T-helper 1 cell treated with Interleukin-12 subunit alpha and Interleukin-12 subunit beta and Interleukin-4 antibody, amounts not matched to agents 30 μg/mL and 1 μg/mL, for 36 hours (primary cell): ENCODE measurements around the gene ARID5B.
A peak's percentile ranks its signal among the peaks of the same experiment; 100 is the strongest.

Experiments
- H3K27ac Mint-ChIP-seq: one replicate; pipeline ENCODE4 v1.8.0; 2021; ENCODE audit warnings: mild to moderate bottlenecking, mixed read lengths
- H3K27me3 Mint-ChIP-seq: one replicate; pipeline ENCODE4 v1.8.0; 2021; ENCODE audit warnings: low read depth, mixed read lengths
- H3K36me3 Mint-ChIP-seq: one replicate; pipeline ENCODE4 v1.8.0; 2021; ENCODE audit warnings: low read depth, mixed read lengths
- H3K4me1 Mint-ChIP-seq: one replicate; pipeline ENCODE4 v1.8.0; 2021; ENCODE audit warnings: low read depth, mixed read lengths
- H3K4me3 Mint-ChIP-seq: one replicate; pipeline ENCODE4 v1.8.0; 2021; ENCODE audit warnings: mild to moderate bottlenecking, moderate library complexity, mixed read lengths
- H3K9me3 Mint-ChIP-seq: one replicate; pipeline ENCODE4 v1.8.0; 2021; ENCODE audit warnings: mixed read lengths

ARID5B gene

GRCh38 chr10:61953183-61953582 is 51.7 kb downstream of the ARID5B start:
- peaks cover 39% of the 10 kb centered on the region for H3K4me1 Mint-ChIP-seq
- peaks cover 45% of the 10 kb centered on the region for H3K36me3 Mint-ChIP-seq
- no peak overlapping the region for H3K4me3 Mint-ChIP-seq
- H3K27ac Mint-ChIP-seq: no peak overlapping the region
- no peaks in the 10 kb centered on the region for H3K27me3 Mint-ChIP-seq
- no peaks in the 10 kb centered on the region for H3K9me3 Mint-ChIP-seq

- Mint-ChIP-seq H3K9me3 (no peaks in the 10 kb centered on the region), H3K27me3 (no peaks in the 10 kb centered on the region), H3K4me1 (peaks cover 53% of the 10 kb centered on the region), H3K27ac (no peak overlapping the region), H3K36me3 (peaks cover 50% of the 10 kb centered on the region), H3K4me3 (no peak overlapping the region)
Measured at GRCh38 chr10:61957806-61958205, 56.3 kb downstream of the ARID5B start.

- no peaks in the 10 kb centered on the region for H3K27me3 Mint-ChIP-seq
- peaks cover 54% of the 10 kb centered on the region for H3K4me1 Mint-ChIP-seq
- no peak overlapping the region for H3K27ac Mint-ChIP-seq
- no peaks in the 10 kb centered on the region for H3K9me3 Mint-ChIP-seq
- no peak overlapping the region for H3K4me3 Mint-ChIP-seq
- H3K36me3 Mint-ChIP-seq: peaks cover 52% of the 10 kb centered on the region
Measured at GRCh38 chr10:61958311-61958710, 56.8 kb downstream of the ARID5B start.

- H3K4me3 Mint-ChIP-seq: no peak overlapping the region
- peaks cover 57% of the 10 kb centered on the region for H3K4me1 Mint-ChIP-seq
- peaks cover 52% of the 10 kb centered on the region for H3K36me3 Mint-ChIP-seq
- H3K27ac Mint-ChIP-seq: peak overlapping the region; percentile 10
- H3K27me3 Mint-ChIP-seq: no peaks in the 10 kb centered on the region
- H3K9me3 Mint-ChIP-seq: no peaks in the 10 kb centered on the region
Measured at GRCh38 chr10:61958805-61959204, 57.3 kb downstream of the ARID5B start.

GRCh38 chr10:61959814-61960213 is 58.3 kb downstream of the ARID5B start:
- Mint-ChIP-seq H3K4me1 (peaks cover 64% of the 10 kb centered on the region), H3K27me3 (no peaks in the 10 kb centered on the region), H3K27ac (no peak overlapping the region), H3K9me3 (no peaks in the 10 kb centered on the region), H3K36me3 (peaks cover 54% of the 10 kb centered on the region), H3K4me3 (no peak overlapping the region)

- no peaks in the 10 kb centered on the region for H3K27me3 Mint-ChIP-seq
- peaks cover 54% of the 10 kb centered on the region for H3K36me3 Mint-ChIP-seq
- H3K4me3 Mint-ChIP-seq: no peak overlapping the region
Measured at GRCh38 chr10:61960396-61961120, 59.1 kb downstream of the ARID5B start.

GRCh38 chr10:61961278-61961677 is 59.8 kb downstream of the ARID5B start:
- H3K9me3 Mint-ChIP-seq: no peaks in the 10 kb centered on the region
- H3K27me3 Mint-ChIP-seq: no peaks in the 10 kb centered on the region
- H3K4me1 Mint-ChIP-seq: peaks cover 64% of the 10 kb centered on the region
- peak overlapping the region; percentile 44 for H3K4me3 Mint-ChIP-seq
- H3K27ac Mint-ChIP-seq: peak overlapping the region; percentile 86
- H3K36me3 Mint-ChIP-seq: peaks cover 53% of the 10 kb centered on the region

More at GRCh38 chr10:61960396-61961120, 59.1 kb downstream of the ARID5B start:
- Mint-ChIP-seq H3K9me3 (no peaks in the 10 kb centered on the region), H3K4me1 (peaks cover 60% of the 10 kb centered on the region), H3K27ac (peak overlapping the region; percentile 63)

GRCh38 chr10:61962971-61963370 is 61.5 kb downstream of the ARID5B start:
- Mint-ChIP-seq H3K4me1 (peaks cover 69% of the 10 kb centered on the region), H3K27ac (peak overlapping the region; percentile 79), H3K9me3 (no peaks in the 10 kb centered on the region), H3K4me3 (no peak overlapping the region), H3K36me3 (peaks cover 59% of the 10 kb centered on the region), H3K27me3 (no peaks in the 10 kb centered on the region)

GRCh38 chr10:61963669-61964058 is 62.2 kb downstream of the ARID5B start:
- peak overlapping the region; percentile 63 for H3K27ac Mint-ChIP-seq
- H3K4me1 Mint-ChIP-seq: peaks cover 72% of the 10 kb centered on the region
- H3K9me3 Mint-ChIP-seq: no peaks in the 10 kb centered on the region
- peaks cover 59% of the 10 kb centered on the region for H3K36me3 Mint-ChIP-seq
- peak overlapping the region; percentile 57 for H3K4me3 Mint-ChIP-seq
- H3K27me3 Mint-ChIP-seq: no peaks in the 10 kb centered on the region

GRCh38 chr10:61964059-61964709 is 62.7 kb downstream of the ARID5B start:
- no peaks in the 10 kb centered on the region for H3K27me3 Mint-ChIP-seq
- peaks cover 59% of the 10 kb centered on the region for H3K36me3 Mint-ChIP-seq
- H3K27ac Mint-ChIP-seq: peak overlapping the region; percentile 63
- peak overlapping the region; percentile 57 for H3K4me3 Mint-ChIP-seq
- H3K4me1 Mint-ChIP-seq: peaks cover 73% of the 10 kb centered on the region
- no peaks in the 10 kb centered on the region for H3K9me3 Mint-ChIP-seq

- H3K9me3 Mint-ChIP-seq: no peaks in the 10 kb centered on the region
- H3K4me3 Mint-ChIP-seq: no peak overlapping the region
- no peaks in the 10 kb centered on the region for H3K27me3 Mint-ChIP-seq
- peaks cover 76% of the 10 kb centered on the region for H3K4me1 Mint-ChIP-seq
- H3K27ac Mint-ChIP-seq: no peak overlapping the region
- H3K36me3 Mint-ChIP-seq: peaks cover 57% of the 10 kb centered on the region
Measured at GRCh38 chr10:61964949-61965702, 63.6 kb downstream of the ARID5B start.

GRCh38 chr10:61965703-61966395 is 64.3 kb downstream of the ARID5B start:
- peak overlapping the region; percentile 41 for H3K27ac Mint-ChIP-seq

GRCh38 chr10:61967298-61967697 is 65.8 kb downstream of the ARID5B start:
- Mint-ChIP-seq H3K27me3 (no peaks in the 10 kb centered on the region), H3K4me3 (no peak overlapping the region), H3K4me1 (peaks cover 74% of the 10 kb centered on the region), H3K9me3 (no peaks in the 10 kb centered on the region), H3K36me3 (peaks cover 55% of the 10 kb centered on the region), H3K27ac (no peak overlapping the region)

More at GRCh38 chr10:61965703-61966395, 64.3 kb downstream of the ARID5B start:
- H3K27me3 Mint-ChIP-seq: no peaks in the 10 kb centered on the region
- peaks cover 79% of the 10 kb centered on the region for H3K4me1 Mint-ChIP-seq
- H3K36me3 Mint-ChIP-seq: peaks cover 58% of the 10 kb centered on the region
- H3K4me3 Mint-ChIP-seq: no peak overlapping the region
- no peaks in the 10 kb centered on the region for H3K9me3 Mint-ChIP-seq
